AG09319 (cell line): Measurements from ENCODE around the gene PRKG1.
A peak's percentile ranks its signal among the peaks of the same experiment; 100 is the strongest.

ENCODE experiments used
- DNase-seq: peaks from one replicate; pipeline ENCODE4 v3.0.0-alpha.2; 2010; ENCODE audit warnings: low read depth; ENCODE audit errors: extremely low read depth
- CTCF ChIP-seq: IDR thresholded peaks from 2 replicates; pipeline ENCODE4 v1.5.1; 2011; ENCODE audit warnings: low read depth, mild to moderate bottlenecking, inconsistent platforms, low read length, moderate library complexity

PRKG1 gene

GRCh38 chr10:51861051-51861450, 786.8 kb downstream of the PRKG1 start:
- no peak for DNase-seq
- TF ChIP-seq CTCF, result no peak

- DNase-seq, result no peak
- no peak for TF ChIP-seq CTCF
Observed at GRCh38 chr10:51861731-51862130, 787.4 kb downstream of the PRKG1 start.

GRCh38 chr10:51862149-51862548, 787.9 kb downstream of the PRKG1 start:
- no peak for DNase-seq
- TF ChIP-seq CTCF, result no peak

- peak; percentile 44 for DNase-seq
Observed at GRCh38 chr10:51867956-51868355, 793.7 kb downstream of the PRKG1 start.

GRCh38 chr10:51874131-51874530, 799.8 kb downstream of the PRKG1 start:
- TF ChIP-seq CTCF, result no peak
- DNase-seq, result no peak

More at GRCh38 chr10:51867956-51868355, 793.7 kb downstream of the PRKG1 start:
- no peak for TF ChIP-seq CTCF

- DNase-seq, result no peak
- no peak for TF ChIP-seq CTCF
Observed at GRCh38 chr10:51875610-51876009, 801.3 kb downstream of the PRKG1 start.

- no peak for DNase-seq
- no peak for TF ChIP-seq CTCF
Observed at GRCh38 chr10:51876503-51876902, 802.2 kb downstream of the PRKG1 start.

- no peak for DNase-seq
Observed at GRCh38 chr10:51876979-51877378, 802.7 kb downstream of the PRKG1 start.

More at GRCh38 chr10:51876979-51877378, 802.7 kb downstream of the PRKG1 start:
- no peak for TF ChIP-seq CTCF
